ENCODE results near the gene ARNT2. TPM values are rescaled to one million over a fixed set of nuclear protein-coding genes. Genes with fewer than 3 reads are reported as not detected.

Gene ARNT2
- total and polyA plus RNA-seq, 4 donors: 2.0 to 12.2 (median 5.5) TPM

- 78 to 81% methylated on average over 7 of the region's 7 CpGs for WGBS, 2 donors
- no peak for DNase-seq
- Histone ChIP-seq H3K27ac (ENCODE audit: low read depth in 1 of 2, low read length in 1 of 2) (no peak overlapping the region), H3K4me1 (ENCODE audit: control insufficient read depth in 5 of 5, insufficient read depth in 5 of 5, low read length in 5 of 5) (peaks cover 0 to 27% (median 6%) of the 10 kb centered on the region in 5 donors), H3K36me3 (ENCODE audit: control insufficient read depth in 4 of 4, insufficient read depth in 4 of 4, low read length in 4 of 4) (peaks cover 0 to 5% (median 2%) of the 10 kb centered on the region in 4 donors), H3K9me3 (ENCODE audit: control insufficient read depth in 4 of 4, insufficient read depth in 3 of 4, low read length in 3 of 4) (no peaks in the 10 kb centered on the region), H3K9ac (ENCODE audit: insufficient read depth in 1 of 2, low read length in 2 of 2) (no peak overlapping the region), H3K27me3 (ENCODE audit: control insufficient read depth in 3 of 3, insufficient read depth in 3 of 3, low read length in 2 of 3) (no peaks in the 10 kb centered on the region), H3K4me3 (no peak overlapping the region)
- no peak for TF ChIP-seq CTCF (IDR thresholded peaks at IDR 0.05; ENCODE audit: control extremely low read depth, extremely low read depth)
- ATAC-seq (ENCODE audit: insufficient read depth, low FRiP score): no peak
Observed at GRCh38 chr15:80414546-80415357, 10.6 kb downstream of the ARNT2 start.

DNA sequence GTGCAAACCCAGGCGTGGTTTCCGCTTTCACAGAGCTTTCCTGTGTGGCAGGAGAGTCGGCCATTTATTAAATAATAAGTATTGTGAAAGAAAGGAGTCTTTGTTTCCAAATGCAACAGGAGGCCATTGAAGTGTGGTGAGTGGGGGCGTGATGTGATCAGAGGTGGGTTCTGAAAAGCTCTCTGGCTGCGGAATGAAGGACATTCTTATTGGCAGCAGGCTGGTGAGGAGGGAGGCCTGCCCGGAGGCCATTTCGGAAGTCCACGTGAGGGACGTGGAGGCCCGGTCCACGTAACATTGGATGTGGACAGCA lies 11.1 kb downstream of the ARNT2 start:
- no peak overlapping the region for H3K27ac ChIP-seq (ENCODE audit: low read depth in 1 of 2, low read length in 1 of 2)
- 84 to 86% methylated on average over 11 of the region's 11 CpGs for WGBS, 2 donors
- peaks cover 0 to 27% (median 6%) of the 10 kb centered on the region in 5 donors for H3K4me1 ChIP-seq (ENCODE audit: control insufficient read depth in 5 of 5, insufficient read depth in 5 of 5, low read length in 5 of 5)
- no peak overlapping the region for H3K4me3 ChIP-seq
- ATAC-seq (ENCODE audit: insufficient read depth, low FRiP score) (no peak), DNase-seq (peak; percentile 29 to 66 (median 63))
- no peaks in the 10 kb centered on the region for H3K27me3 ChIP-seq (ENCODE audit: control insufficient read depth in 3 of 3, insufficient read depth in 3 of 3, low read length in 2 of 3)
- H3K9me3 ChIP-seq (ENCODE audit: control insufficient read depth in 4 of 4, insufficient read depth in 3 of 4, low read length in 3 of 4): no peaks in the 10 kb centered on the region
- no peak for TF ChIP-seq CTCF (IDR thresholded peaks at IDR 0.05; ENCODE audit: control extremely low read depth, extremely low read depth)
- H3K9ac ChIP-seq (ENCODE audit: insufficient read depth in 1 of 2, low read length in 2 of 2): no peak overlapping the region
- peaks cover 0 to under 1% (median 0%) of the 10 kb centered on the region in 4 donors for H3K36me3 ChIP-seq (ENCODE audit: control insufficient read depth in 4 of 4, insufficient read depth in 4 of 4, low read length in 4 of 4)

DNA sequence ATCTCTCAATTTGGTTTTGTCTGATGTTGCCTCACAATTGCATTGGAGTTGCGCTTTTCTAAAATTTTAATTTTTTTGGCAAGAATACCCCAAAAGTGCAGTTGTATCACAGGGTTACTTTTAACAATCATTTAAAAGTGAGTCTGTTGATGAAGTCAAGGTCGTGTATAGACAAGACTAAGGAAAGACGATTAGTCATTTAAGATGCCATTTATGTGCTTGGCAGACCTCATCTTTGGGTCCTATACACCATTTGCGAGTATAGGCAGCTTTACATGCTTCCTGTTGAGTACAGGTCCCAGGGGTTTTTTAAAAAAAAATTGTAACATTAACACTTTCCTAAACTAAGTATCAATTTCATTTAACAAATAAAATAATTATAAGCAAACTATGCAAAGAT lies 12.5 kb downstream of the ARNT2 start:
- WGBS, 2 donors: 82 to 92% methylated on average over 4 of the region's 4 CpGs
- peaks cover 0 to 19% (median 6%) of the 10 kb centered on the region in 5 donors for H3K4me1 ChIP-seq (ENCODE audit: control insufficient read depth in 5 of 5, insufficient read depth in 5 of 5, low read length in 5 of 5)
- H3K9me3 ChIP-seq (ENCODE audit: control insufficient read depth in 4 of 4, insufficient read depth in 3 of 4, low read length in 3 of 4): no peaks in the 10 kb centered on the region
- TF ChIP-seq CTCF (IDR thresholded peaks at IDR 0.05; ENCODE audit: control extremely low read depth, extremely low read depth): no peak
- no peak overlapping the region for H3K4me3 ChIP-seq
- H3K9ac ChIP-seq (ENCODE audit: insufficient read depth in 1 of 2, low read length in 2 of 2): no peak overlapping the region
- DNase-seq: no peak
- no peak for ATAC-seq (ENCODE audit: insufficient read depth, low FRiP score)
- H3K27ac ChIP-seq (ENCODE audit: low read depth in 1 of 2, low read length in 1 of 2): no peak overlapping the region
- no peaks in the 10 kb centered on the region for H3K27me3 ChIP-seq (ENCODE audit: control insufficient read depth in 3 of 3, insufficient read depth in 3 of 3, low read length in 2 of 3)
- no peaks in the 10 kb centered on the region for H3K36me3 ChIP-seq (ENCODE audit: control insufficient read depth in 4 of 4, insufficient read depth in 4 of 4, low read length in 4 of 4)
